Cardiac fibroblast (primary cell): ENCODE measurements around the gene SIK3.

Experiments
- DNase-seq, 2 donors: peaks; one replicate each; pipeline versions ENCODE4 v3.0.0 to v3.0.0-alpha.2; 2010; ENCODE audit warnings: low read depth in 2 of 2
- H3K4me3 ChIP-seq, 2 donors: replicated peaks in 1 of 2; 1 replicate in 1 of 2; 2 replicates in 1 of 2; pipeline ENCODE4 v1.5.1; 2011; ENCODE audit warnings: low read depth in 2 of 2, low read length in 2 of 2, mild to moderate bottlenecking in 2 of 2, moderate library complexity in 1 of 2
- CTCF ChIP-seq: IDR thresholded peaks from one replicate; pipeline ENCODE4 v1.5.1; 2011; ENCODE audit warnings: low read depth, mild to moderate bottlenecking, low read length, inconsistent platforms

SIK3 gene

GRCh38 chr11:116960930-116961329 is 137.3 kb downstream of the SIK3 start:
- H3K4me3 ChIP-seq, result no peak overlapping the region
- DNase-seq, result peak; percentile 46 to 63
- TF ChIP-seq CTCF, result no peak

- TF ChIP-seq CTCF, result no peak
- no peak overlapping the region for H3K4me3 ChIP-seq
- DNase-seq, result peak in 1 of 2 donors; percentile 13
These were observed 140.0 kb downstream of the SIK3 start for GRCh38 chr11:116958246-116958645.

- no peak for TF ChIP-seq CTCF
- H3K4me3 ChIP-seq, result no peak overlapping the region
- no peak for DNase-seq
These were observed 142.3 kb downstream of the SIK3 start for GRCh38 chr11:116955949-116956348.

- no peak for DNase-seq
- TF ChIP-seq CTCF, result no peak
- H3K4me3 ChIP-seq, result no peak overlapping the region
These were observed 142.7 kb downstream of the SIK3 start for GRCh38 chr11:116955548-116955947.

GRCh38 chr11:116953530-116954285 is 144.5 kb downstream of the SIK3 start:
- no peak for DNase-seq
- H3K4me3 ChIP-seq, result no peak overlapping the region
- no peak for TF ChIP-seq CTCF

GRCh38 chr11:116951762-116952161 is 146.5 kb downstream of the SIK3 start:
- no peak for DNase-seq
- no peak for TF ChIP-seq CTCF
- H3K4me3 ChIP-seq, result no peak overlapping the region

GRCh38 chr11:116950210-116950609 is 148.0 kb downstream of the SIK3 start:
- DNase-seq, result no peak

More at GRCh38 chr11:116950210-116950609, 148.0 kb downstream of the SIK3 start:
- TF ChIP-seq CTCF, result no peak
- no peak overlapping the region for H3K4me3 ChIP-seq
